HG02759 (cell line): ENCODE results near the gene EIF4G3.
"Not testable (repeated sequence)": the region's sequence is repeated elsewhere in the genome, so short reads cannot be mapped to it uniquely, and the experiment has no call there.

ENCODE experiments used
- ATAC-seq: cut with Tn5 transposase; IDR thresholded peaks from one replicate; pipeline ENCODE4 v1.9.1; 2021; ENCODE audit warnings: mild to moderate bottlenecking, moderate library complexity; ENCODE audit not compliant: unreplicated experiment

EIF4G3 gene

GRCh38 chr1:21176586-21177555 is at the start of gene EIF4G3:
EIF4G3 (minus strand) TSS chr1:21176897; CDS start chr1:21002742, 174,155 bp downstream.
- peak; percentile 82 for ATAC-seq

GRCh38 chr1:21225065-21225464 is 48.4 kb upstream of the EIF4G3 start:
- ATAC-seq = no peak

DNA sequence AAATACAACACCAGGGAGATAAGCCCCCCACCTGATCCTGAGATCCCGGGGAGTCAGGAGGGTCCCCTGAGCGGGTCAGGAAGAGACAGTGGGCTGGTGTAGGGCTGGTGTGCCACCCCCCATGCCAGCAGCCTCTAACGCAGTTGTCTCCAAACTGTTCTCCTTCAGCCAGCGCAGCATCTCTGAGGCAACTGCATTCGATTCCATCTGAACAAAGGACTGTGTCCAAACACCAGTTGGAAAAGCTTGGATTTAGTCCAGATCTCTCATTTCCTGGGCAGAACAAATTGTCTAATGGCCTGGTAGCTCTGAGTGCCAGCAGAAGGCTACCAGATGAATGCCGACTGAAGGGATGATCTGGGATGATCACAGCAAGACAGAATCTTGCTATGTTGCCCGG is 44.1 kb upstream of the EIF4G3 start:
- no peak for ATAC-seq

- ATAC-seq = no peak
Observed at GRCh38 chr1:21219674-21220073, 43.0 kb upstream of the EIF4G3 start.

DNA sequence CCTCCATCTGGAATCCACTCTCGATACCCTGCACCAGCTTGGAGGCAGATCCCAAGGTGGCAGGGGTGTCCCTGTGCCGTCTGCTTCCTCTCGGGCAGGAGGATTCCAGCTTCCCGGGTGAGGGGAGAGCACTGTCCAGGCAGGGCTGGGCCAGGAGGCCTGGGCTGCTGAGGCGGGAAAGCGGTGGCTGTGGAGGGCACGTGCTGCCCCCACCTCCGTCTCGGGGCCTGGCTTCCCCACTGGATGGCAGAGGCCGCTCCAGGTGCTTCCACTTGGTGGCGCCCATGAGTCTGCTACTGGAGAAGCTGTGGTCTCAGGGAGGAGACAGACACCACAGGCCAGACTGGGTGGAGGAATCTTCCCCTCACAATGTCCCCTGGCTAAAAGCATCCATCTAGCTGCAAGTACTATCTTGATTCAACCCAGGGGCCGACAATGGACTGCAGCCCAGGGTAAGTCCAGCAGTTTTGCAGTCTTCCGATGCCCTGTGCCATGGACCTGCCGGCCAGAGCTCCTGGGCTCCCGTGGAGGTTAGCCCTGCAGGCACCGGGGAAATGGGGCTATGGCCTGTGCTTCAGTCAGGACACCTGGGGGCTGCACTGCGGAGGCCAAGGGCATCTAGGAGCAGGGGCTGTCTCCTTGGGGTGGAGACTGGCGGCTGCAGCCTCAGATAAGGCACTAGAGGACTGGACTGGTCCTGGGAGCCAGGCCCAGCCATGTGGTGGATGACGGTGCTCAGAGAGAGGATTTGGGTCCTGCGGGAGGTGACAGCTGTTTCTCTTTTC is 41.3 kb upstream of the EIF4G3 start:
- no peak for ATAC-seq

- no peak for ATAC-seq
Observed at GRCh38 chr1:21216835-21217811, 40.4 kb upstream of the EIF4G3 start.

DNA sequence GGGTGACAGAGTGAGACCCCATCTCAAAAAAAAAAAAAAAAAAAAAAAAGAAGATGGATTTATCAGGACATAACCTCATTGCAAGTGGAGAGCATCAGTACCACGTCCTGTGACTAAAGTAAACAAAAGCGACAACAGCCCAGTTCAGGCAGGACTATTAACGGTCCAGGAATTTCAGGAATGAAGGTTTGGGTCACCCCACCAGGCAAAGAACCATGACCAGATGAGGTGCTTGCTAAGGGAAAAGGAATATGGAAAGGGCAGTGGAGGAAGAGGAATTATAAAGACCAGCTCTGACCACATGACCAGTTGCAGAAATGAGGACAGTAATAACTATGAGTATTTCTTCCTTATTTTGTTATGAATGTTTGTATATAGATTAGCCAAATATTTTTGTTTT is 35.4 kb upstream of the EIF4G3 start:
- ATAC-seq = no peak

DNA sequence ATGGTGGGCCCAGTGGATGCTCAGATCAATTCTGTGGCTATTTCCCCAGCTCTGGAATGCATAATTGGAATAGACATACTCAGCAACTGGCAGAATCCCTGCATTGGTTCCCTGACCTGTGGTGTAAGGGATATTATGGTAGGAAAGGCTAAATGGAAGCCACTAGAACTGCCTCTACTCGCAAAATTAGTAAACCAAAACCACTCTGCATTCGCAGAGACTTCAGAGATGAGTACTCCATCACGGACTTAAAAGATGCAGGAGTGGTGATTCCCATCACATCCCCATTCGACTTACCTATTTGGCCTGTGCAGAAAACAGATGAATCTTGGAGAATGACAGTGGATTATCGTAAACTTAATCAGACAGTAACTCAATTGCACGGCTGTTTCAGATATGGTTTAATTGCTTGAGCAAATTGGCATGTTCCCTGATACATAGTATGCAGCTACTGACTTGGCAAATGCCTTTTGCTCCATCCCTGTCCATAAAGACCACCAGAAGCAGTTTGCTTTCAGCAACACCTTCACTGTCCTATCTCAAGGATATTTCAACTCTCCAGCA is 31.5 kb upstream of the EIF4G3 start:
- not testable (repeated sequence) for ATAC-seq

- ATAC-seq = no peak
Observed at GRCh38 chr1:21206117-21206516, 29.4 kb upstream of the EIF4G3 start.

DNA sequence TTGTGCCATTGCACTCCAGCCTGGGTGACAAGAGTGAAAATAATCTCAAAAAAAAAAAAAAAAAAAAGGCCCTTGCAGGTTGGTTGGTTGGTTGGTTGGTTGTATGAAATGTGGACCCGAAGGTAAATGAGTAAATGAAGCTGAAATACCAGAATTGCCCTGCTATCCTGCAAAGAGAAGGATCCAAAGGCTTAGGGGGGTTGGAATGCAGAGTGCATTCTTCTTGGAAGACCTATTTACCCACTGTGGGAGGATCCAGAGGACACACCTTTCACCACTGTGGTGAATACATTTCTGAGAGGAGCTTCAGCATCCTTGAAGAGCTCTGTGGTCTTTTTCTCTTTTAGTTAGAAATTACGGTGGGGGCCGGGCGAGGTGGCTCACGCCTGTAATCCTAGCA is 28.7 kb upstream of the EIF4G3 start:
- ATAC-seq = no peak

GRCh38 chr1:21201650-21202049 is 25.0 kb upstream of the EIF4G3 start:
- no peak for ATAC-seq

DNA sequence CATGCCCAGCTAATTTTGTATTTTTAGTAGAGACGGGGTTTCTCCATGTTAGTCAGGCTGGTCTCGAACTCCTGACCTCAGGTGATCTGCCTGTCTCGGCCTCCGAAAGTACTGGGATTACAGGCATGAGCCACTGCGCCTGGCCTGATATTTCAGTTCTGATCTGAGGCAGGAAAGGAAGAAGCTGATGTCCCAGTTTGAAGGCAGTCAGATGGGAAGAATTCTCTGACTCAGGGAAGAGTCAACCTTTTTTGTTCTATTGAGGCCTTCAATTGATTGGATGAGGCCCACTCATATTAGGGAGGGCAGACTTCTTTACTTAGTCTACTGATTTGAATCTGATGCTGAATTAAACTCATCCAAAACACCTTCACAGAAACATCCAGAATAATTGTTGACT is 24.5 kb upstream of the EIF4G3 start:
- ATAC-seq = not testable (repeated sequence)

DNA sequence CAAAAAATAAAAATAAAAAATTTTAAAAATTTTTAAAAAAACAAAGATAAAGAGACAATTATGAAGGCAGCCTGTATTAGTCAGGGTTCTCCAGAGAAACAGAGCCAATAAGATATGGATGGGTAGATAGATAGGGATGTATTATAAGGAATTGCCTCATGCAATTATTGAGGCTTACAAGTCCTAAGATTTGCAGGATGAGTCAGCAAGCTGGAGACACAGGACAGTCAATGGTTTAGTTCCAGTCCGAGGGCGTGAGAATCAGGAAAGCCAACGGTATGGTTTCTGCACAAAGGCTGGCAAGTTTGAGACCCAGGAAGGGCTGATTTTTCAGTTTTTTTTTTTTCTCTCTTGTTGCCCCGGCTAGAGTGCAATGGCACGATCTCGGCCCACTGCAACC is 24.1 kb upstream of the EIF4G3 start:
- ATAC-seq = no peak

GRCh38 chr1:21198929-21199328 is 22.2 kb upstream of the EIF4G3 start:
- ATAC-seq = no peak

GRCh38 chr1:21192871-21193270 is 16.2 kb upstream of the EIF4G3 start:
- no peak for ATAC-seq

GRCh38 chr1:21192284-21192683 is 15.6 kb upstream of the EIF4G3 start:
- ATAC-seq = no peak

DNA sequence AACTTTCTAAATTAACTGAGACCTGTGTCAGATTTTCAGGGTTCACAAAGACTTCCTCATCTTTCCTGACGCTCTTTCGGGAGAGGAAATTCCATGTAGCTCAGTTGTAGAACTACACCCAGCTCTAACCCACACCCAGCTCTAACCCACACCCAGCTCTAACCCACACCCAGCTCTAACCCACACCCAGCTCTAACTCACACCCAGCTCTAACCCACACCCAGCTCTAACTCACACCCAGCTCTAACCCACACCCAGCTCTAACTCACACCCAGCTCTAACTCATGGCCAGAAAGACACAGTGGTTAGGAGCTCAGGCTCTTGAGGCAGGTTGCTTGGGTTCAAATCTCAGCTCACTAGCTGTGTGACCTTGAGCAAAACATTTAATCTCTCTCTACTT is 14.1 kb upstream of the EIF4G3 start:
- not testable (repeated sequence) for ATAC-seq

DNA sequence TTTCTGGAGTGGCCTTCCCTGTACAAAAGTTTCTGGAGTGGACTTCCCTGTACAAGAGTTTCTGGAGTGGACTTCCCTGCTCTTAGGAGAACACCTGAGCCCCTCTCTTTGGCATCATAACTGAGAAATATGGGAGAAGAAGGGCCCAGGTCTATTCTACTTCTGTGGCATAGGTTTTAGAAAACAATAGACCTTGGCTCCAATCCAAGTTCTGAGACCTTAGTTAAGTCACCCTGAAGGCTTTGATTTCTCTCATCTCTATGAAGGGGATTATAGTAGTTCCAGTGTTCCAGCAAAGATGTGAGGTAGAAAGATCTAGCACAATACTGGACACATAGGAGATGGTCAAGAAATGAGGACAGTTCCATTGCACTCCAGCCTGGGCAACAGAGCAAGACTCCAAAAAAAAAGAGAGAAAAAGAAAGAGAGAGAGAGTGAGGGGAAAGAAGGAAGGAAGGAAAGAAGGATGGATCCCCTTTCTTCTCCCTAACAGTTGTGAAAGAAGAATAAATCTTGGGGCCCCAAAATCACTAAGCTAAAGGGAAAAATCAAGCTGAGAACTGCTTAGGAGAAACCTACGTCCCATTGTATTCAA is 13.3 kb upstream of the EIF4G3 start:
- ATAC-seq = no peak

GRCh38 chr1:21189421-21189820 is 12.7 kb upstream of the EIF4G3 start:
- ATAC-seq = no peak

GRCh38 chr1:21188235-21188634 is 11.5 kb upstream of the EIF4G3 start:
- ATAC-seq = no peak
